ENCODE data around the gene ARMH3. TPM values are rescaled to one million over a fixed set of nuclear protein-coding genes. Genes with fewer than 3 reads are reported as not detected.

Gene ARMH3
- total and polyA plus RNA-seq, 10 of the 15 experiments (the other 5 are each of a cell fraction or from before 2014, with no cell fraction given), result 13.0 to 33.0 (median 16.4) TPM

DNA sequence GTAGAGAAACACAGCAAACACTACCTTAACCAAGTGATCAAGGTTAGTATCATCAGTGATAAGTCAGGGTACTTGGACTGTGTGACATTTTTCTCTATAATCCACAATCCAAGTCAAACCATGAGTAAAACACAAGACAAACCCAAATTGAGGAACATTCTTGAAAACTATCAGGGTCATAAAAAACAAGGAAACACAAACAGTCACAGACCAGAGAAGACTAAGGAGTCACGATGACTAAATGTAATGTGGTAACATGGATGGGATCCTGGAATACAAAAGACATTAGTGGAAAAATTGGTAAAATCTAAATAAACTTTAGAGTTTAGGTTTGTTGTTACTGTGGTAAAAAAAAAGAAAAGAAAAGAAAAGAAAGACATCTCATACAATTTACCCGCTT lies 103.8 kb downstream of the ARMH3 start:
- intact Hi-C loops (cut with micrococcal nuclease; ENCODE audit: unreplicated experiment), result no loop called here
- H3K4me3 ChIP-seq, result no peak overlapping the region
- no peak overlapping the region for H3K4me2 ChIP-seq (ENCODE audit: control insufficient read depth, insufficient read depth)
- no peaks in the 10 kb centered on the region; the same call in 1 of the 2 replicates for H3K79me2 ChIP-seq (ENCODE audit: control insufficient read depth, insufficient read depth, low read length)
- DNase-seq (ENCODE audit: low read depth, low spot score), result no peak
- SMC1A ChIA-PET (ENCODE audit: uncharacterized antibody, unreplicated experiment), result interaction anchor here (1.1 kb wide), 1 partner anchor 10 kb away, joined by 3 read pairs; no protein-coding TSS in a partner anchor
- H4K20me1 ChIP-seq (ENCODE audit: control insufficient read depth, insufficient read depth), result no peaks in the 10 kb centered on the region
- H3K9ac ChIP-seq (ENCODE audit: control insufficient read depth, insufficient read depth, low read length), result no peak overlapping the region
- WGBS (ENCODE audit: insufficient coverage, insufficient replicate concordance, low lambda C conversion rate, missing lambda C conversion rate), result 93% methylated on average over 2 of the region's 2 CpGs
- RAD21 ChIA-PET (ENCODE audit: unreplicated experiment), result no interaction called here
- H3K9me3 ChIP-seq (replicated peaks; ENCODE audit: control insufficient read depth, insufficient read depth, low read length), result peaks cover 9% of the 10 kb centered on the region
- FAIRE-seq, result no peak
- H3K27me3 ChIP-seq (replicated peaks in 1 of 2; ENCODE audit: control insufficient read depth in 2 of 2, insufficient read depth in 2 of 2, low read length in 1 of 2), result no peaks in the 10 kb centered on the region
- no peak for ATAC-seq
- POLR2A ChIA-PET, result interaction anchor here (0.7 kb wide), 1 partner anchor 8 kb away, joined by 3 read pairs; no protein-coding TSS in a partner anchor
- CTCF ChIA-PET, result no interaction called here
- no peak overlapping the region for H3K27ac ChIP-seq (ENCODE audit: control insufficient read depth, insufficient read depth)
- peaks cover 3 to 40% of the 10 kb centered on the region in 2 experiments for H3K36me3 ChIP-seq (ENCODE audit: control insufficient read depth in 2 of 2, insufficient read depth in 2 of 2, low read length in 1 of 2)
- H3K4me1 ChIP-seq (ENCODE audit: control insufficient read depth, insufficient read depth, low read length), result 0 out of 2 replicates have a peak, but pooled peaks cover 6% of the 10 kb centered on the region
- no peak overlapping the region for H2AFZ ChIP-seq (ENCODE audit: control insufficient read depth, low read depth, low read length)
- no TSS peak for BruUV-seq (replicated peaks)
- in situ Hi-C loops (cut with MboI), result no loop called here
- TF ChIP-seq, protein P1, sequence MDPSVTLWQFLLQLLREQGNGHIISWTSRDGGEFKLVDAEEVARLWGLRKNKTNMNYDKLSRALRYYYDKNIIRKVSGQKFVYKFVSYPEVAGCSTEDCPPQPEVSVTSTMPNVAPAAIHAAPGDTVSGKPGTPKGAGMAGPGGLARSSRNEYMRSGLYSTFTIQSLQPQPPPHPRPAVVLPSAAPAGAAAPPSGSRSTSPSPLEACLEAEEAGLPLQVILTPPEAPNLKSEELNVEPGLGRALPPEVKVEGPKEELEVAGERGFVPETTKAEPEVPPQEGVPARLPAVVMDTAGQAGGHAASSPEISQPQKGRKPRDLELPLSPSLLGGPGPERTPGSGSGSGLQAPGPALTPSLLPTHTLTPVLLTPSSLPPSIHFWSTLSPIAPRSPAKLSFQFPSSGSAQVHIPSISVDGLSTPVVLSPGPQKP (IDR thresholded peaks at IDR 0.05; ENCODE audit: low read depth, low read length), result no peak
- TF ChIP-seq YBX1 (IDR thresholded peaks at IDR 0.05) (no peak), NFIC (IDR thresholded peaks at IDR 0.05; ENCODE audit: low read depth, low read length) (no peak), CHD2 (IDR thresholded peaks at IDR 0.05; ENCODE audit: borderline replicate concordance, low read depth, low read length) (no peak), HCFC1 (IDR thresholded peaks at IDR 0.05; ENCODE audit: low read length) (no peak), SIN3A (IDR thresholded peaks at IDR 0.05; ENCODE audit: low read depth, low read length) (no peak)
- TF ChIP-seq, protein P2, sequence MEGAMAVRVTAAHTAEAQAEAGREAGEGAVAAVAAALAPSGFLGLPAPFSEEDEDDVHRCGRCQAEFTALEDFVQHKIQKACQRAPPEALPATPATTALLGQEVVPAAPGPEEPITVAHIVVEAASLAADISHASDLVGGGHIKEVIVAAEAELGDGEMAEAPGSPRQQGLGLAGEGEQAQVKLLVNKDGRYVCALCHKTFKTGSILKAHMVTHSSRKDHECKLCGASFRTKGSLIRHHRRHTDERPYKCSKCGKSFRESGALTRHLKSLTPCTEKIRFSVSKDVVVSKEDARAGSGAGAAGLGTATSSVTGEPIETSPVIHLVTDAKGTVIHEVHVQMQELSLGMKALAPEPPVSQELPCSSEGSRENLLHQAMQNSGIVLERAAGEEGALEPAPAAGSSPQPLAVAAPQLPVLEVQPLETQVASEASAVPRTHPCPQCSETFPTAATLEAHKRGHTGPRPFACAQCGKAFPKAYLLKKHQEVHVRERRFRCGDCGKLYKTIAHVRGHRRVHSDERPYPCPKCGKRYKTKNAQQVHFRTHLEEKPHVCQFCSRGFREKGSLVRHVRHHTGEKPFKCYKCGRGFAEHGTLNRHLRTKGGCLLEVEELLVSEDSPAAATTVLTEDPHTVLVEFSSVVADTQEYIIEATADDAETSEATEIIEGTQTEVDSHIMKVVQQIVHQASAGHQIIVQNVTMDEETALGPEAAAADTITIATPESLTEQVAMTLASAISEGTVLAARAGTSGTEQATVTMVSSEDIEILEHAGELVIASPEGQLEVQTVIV (IDR thresholded peaks at IDR 0.05; ENCODE audit: borderline replicate concordance, partially characterized antibody), result no peak
